A549 (cell line): ENCODE measurements around the gene IPP. TPM values are rescaled to one million over a fixed set of nuclear protein-coding genes. Genes with fewer than 3 reads are reported as not detected.

Experiments used
- ATAC-seq, 2 experiments: fragments of 200-7000 bp in 1 of 2; fragments of >200 bp in 1 of 2; cut with Nextera tagmentation in 1 of 2; cut with Tn5 transposase in 1 of 2; 3 replicates each; pipeline versions ENCODE4 v1.8.0 to v1.9.1; 2018 to 2020; ENCODE audit warnings: mild to moderate bottlenecking in 1 of 2, moderate library complexity in 1 of 2
- CTCF ChIA-PET: fragments of 300-600 bp; sonication (Branson Sonifier 250); formaldehyde crosslinking; extraction: SDS; loops from one replicate; lab custom pipeline; 2021; ENCODE audit warnings: antibody characterized with exemption, inconsistent platforms; lab: Yijun Ruan, JAX
- POLR2A ChIA-PET: fragments of 350-600 bp; formaldehyde crosslinking; extraction: SDS; loops from one replicate; lab custom pipeline; 2021; ENCODE audit warnings: antibody characterized with exemption, inconsistent platforms; lab: Yijun Ruan, JAX
- DNase-seq, 2 experiments: peaks; one replicate each; pipeline versions ENCODE4 v3.0.0 to v3.0.0-alpha.2; 2011 to 2016; ENCODE audit warnings: low read depth in 1 of 2, low spot score in 1 of 2
- FAIRE-seq: peaks from 2 replicates; lab custom pipeline; 2011; peaks lifted over from hg19 to GRCh38; lab: Jason Lieb, UNC
- H3K27ac ChIP-seq, 2 experiments: fragments of >200 bp; sonication (Bioruptor Twin); formaldehyde crosslinking; 3 replicates each; pipeline ENCODE4 v1.5.1; 2016 to 2017
- H3K4me1 ChIP-seq: fragments of >200 bp; sonication (Bioruptor Twin); formaldehyde crosslinking; 3 replicates; pipeline ENCODE4 v1.6.1; 2016
- H3K4me2 ChIP-seq: fragments of >200 bp; sonication (Bioruptor Twin); formaldehyde crosslinking; 3 replicates; pipeline ENCODE4 v1.6.1; 2016
- H3K4me3 ChIP-seq: fragments of >200 bp; sonication (Bioruptor Twin); formaldehyde crosslinking; 3 replicates; pipeline ENCODE4 v1.5.1; 2016
- H3K9me3 ChIP-seq: fragments of >200 bp; sonication (Bioruptor Twin); formaldehyde crosslinking; 3 replicates; pipeline ENCODE4 v1.6.1; 2016
- ATOH8 ChIP-seq: fragments of 250-450 bp; sonication (Bioruptor Pico); IDR thresholded peaks from 2 replicates; pipeline ENCODE4 v1.5.0; 2020; ENCODE audit warnings: low read depth, mild to moderate bottlenecking, moderate library complexity
- BCL3 ChIP-seq: fragments of >200 bp; sonication (Bioruptor Twin); formaldehyde crosslinking; IDR thresholded peaks from 3 replicates; pipeline ENCODE4 v1.6.1; 2016
- CBX2 ChIP-seq: fragments of 200-600 bp; sonication (generic); IDR thresholded peaks from 2 replicates; pipeline ENCODE4 v1.6.1; 2016; ENCODE audit warnings: low read depth, mild to moderate bottlenecking, borderline replicate concordance
- CBX8 ChIP-seq: fragments of 200-600 bp; sonication (generic); IDR thresholded peaks from 2 replicates; pipeline ENCODE4 v1.6.1; 2016
- CTCF ChIP-seq: fragments of >200 bp; sonication (Bioruptor Twin); formaldehyde crosslinking; IDR thresholded peaks from 3 replicates; pipeline ENCODE4 v1.5.1; 2016
- EHF ChIP-seq: fragments of 250-450 bp; sonication (Bioruptor Pico); IDR thresholded peaks from 2 replicates; pipeline ENCODE4 v1.5.0; 2020; ENCODE audit warnings: mild to moderate bottlenecking
- EHMT2 ChIP-seq: fragments of 200-600 bp; sonication (generic); IDR thresholded peaks from 2 replicates; pipeline ENCODE4 v1.6.1; 2016; ENCODE audit warnings: antibody characterized with exemption, low read depth, mild to moderate bottlenecking, moderate library complexity
- ELK1 ChIP-seq: fragments of 150-350 bp; IDR thresholded peaks from 2 replicates; pipeline ENCODE4 v1.6.1; 2014; ENCODE audit warnings: low read depth, mild to moderate bottlenecking, low read length
- EP300 ChIP-seq, 2 experiments: fragments of >200 bp; sonication (Bioruptor Twin); formaldehyde crosslinking; IDR thresholded peaks; 2 replicates in 1 of 2; 3 replicates in 1 of 2; pipeline ENCODE4 v1.6.1; 2016 to 2017
- ESRRA ChIP-seq: fragments of 150-350 bp; IDR thresholded peaks from 2 replicates; pipeline ENCODE4 v1.6.1; 2014; ENCODE audit warnings: mild to moderate bottlenecking, low read length, borderline replicate concordance
- FOXS1 ChIP-seq: fragments of 250-450 bp; sonication (Bioruptor Pico); IDR thresholded peaks from 2 replicates; pipeline ENCODE4 v1.5.0; 2020; ENCODE audit warnings: mild to moderate bottlenecking, moderate library complexity
- JUN ChIP-seq, 2 experiments: fragments of >200 bp; sonication (Bioruptor Twin); formaldehyde crosslinking; IDR thresholded peaks; 2 replicates in 1 of 2; 3 replicates in 1 of 2; pipeline ENCODE4 v1.6.1; 2016 to 2017
- KDM1A ChIP-seq: fragments of 200-600 bp; sonication (generic); IDR thresholded peaks from 2 replicates; pipeline ENCODE4 v1.6.1; 2016; ENCODE audit warnings: low read depth, mild to moderate bottlenecking
- MAFK ChIP-seq: fragments of 450-650 bp; IDR thresholded peaks from 2 replicates; pipeline ENCODE4 v1.6.1; 2014; ENCODE audit not compliant: partially characterized antibody
- MAX ChIP-seq: IDR thresholded peaks from 2 replicates; pipeline ENCODE4 v1.6.1; 2012
- MAZ ChIP-seq: fragments of 150-350 bp; IDR thresholded peaks from 2 replicates; pipeline ENCODE4 v1.6.1; 2014; ENCODE audit warnings: antibody characterized with exemption, low read depth, low read length, borderline replicate concordance
- MYC ChIP-seq: IDR thresholded peaks from 2 replicates; pipeline ENCODE4 v1.6.1; 2012; ENCODE audit warnings: mild to moderate bottlenecking, inconsistent platforms, low read length, improper control_type of control experiment, borderline replicate concordance
- NFE2L2 ChIP-seq: fragments of 150-350 bp; conservative IDR thresholded peaks from 2 replicates; pipeline ENCODE4 v1.6.1; 2014; ENCODE audit warnings: low read length
- NPAS2 ChIP-seq: fragments of 250-450 bp; sonication (Bioruptor Pico); IDR thresholded peaks from 2 replicates; pipeline ENCODE4 v1.8.0; 2022; ENCODE audit warnings: mild to moderate bottlenecking, moderate library complexity, borderline replicate concordance
- NR3C1 ChIP-seq: fragments of >200 bp; sonication (Bioruptor Twin); formaldehyde crosslinking; IDR thresholded peaks from 3 replicates; pipeline ENCODE4 v1.6.1; 2017
- PHF8 ChIP-seq: fragments of 200-600 bp; sonication (generic); IDR thresholded peaks from 2 replicates; pipeline ENCODE4 v1.6.1; 2016; ENCODE audit warnings: low read depth, mild to moderate bottlenecking, antibody characterized with exemption, moderate library complexity, borderline replicate concordance
- POLR2A ChIP-seq: IDR thresholded peaks from 2 replicates; pipeline ENCODE4 v1.6.1; 2012; ENCODE audit warnings: mild to moderate bottlenecking, low read length
- RAD21 ChIP-seq, 2 experiments: fragments of >200 bp in 1 of 2; sonication (Bioruptor Twin) in 1 of 2; formaldehyde crosslinking in 1 of 2; IDR thresholded peaks in 1 of 2; conservative IDR thresholded peaks in 1 of 2; 2 replicates in 1 of 2; 3 replicates in 1 of 2; pipeline ENCODE4 v1.6.1; 2012 to 2018; ENCODE audit warnings: inconsistent platforms in 1 of 2
- REST ChIP-seq: fragments of 200-600 bp; sonication (generic); IDR thresholded peaks from 2 replicates; pipeline ENCODE4 v1.6.1; 2016; ENCODE audit warnings: antibody characterized with exemption, mild to moderate bottlenecking, moderate library complexity
- RFX5 ChIP-seq: fragments of 450-650 bp; IDR thresholded peaks from 2 replicates; pipeline ENCODE4 v1.7.1; 2014; ENCODE audit warnings: antibody characterized with exemption, mild to moderate bottlenecking, moderate library complexity
- SREBF2 ChIP-seq: fragments of 450-650 bp; IDR thresholded peaks from 2 replicates; pipeline ENCODE4 v1.6.1; 2014; ENCODE audit warnings: mild to moderate bottlenecking, moderate library complexity
- USF2 ChIP-seq: fragments of 450-650 bp; IDR thresholded peaks from 2 replicates; pipeline ENCODE4 v1.6.1; 2014; ENCODE audit warnings: antibody characterized with exemption
- ZSCAN20 ChIP-seq: fragments of 250-450 bp; sonication (Bioruptor Pico); IDR thresholded peaks from 2 replicates; pipeline ENCODE4 v1.8.0; 2022; ENCODE audit warnings: mild to moderate bottlenecking, moderate library complexity
- WGBS: methylation state at CpG from one replicate; pipeline ENCODE4 v1.1.6; 2017; ENCODE audit errors: missing lambda C conversion rate; 5-methylcytosine and 5-hydroxymethylcytosine counted together
- polyA minus RNA-seq: library from RNA; depleted of rRNA, polyadenylated mRNA; stranded (reverse); fragments of >200 nt; gene quantifications from 2 replicates; pipeline ENCODE4 v1.2.3, GENCODE V29; 2011; rRNA and poly(A)+ RNA removed
- polyA plus RNA-seq, 4 experiments: library from polyadenylated mRNA; depleted of rRNA in 3 of 4; stranded (reverse); fragments of >200 nt; fragmentation: RNase III in 1 of 4; extraction: RNeasy Plus Mini Kit Qiagen cat#74134 plus additional on column Dnase treatment in 1 of 4; gene quantifications; 2 replicates in 3 of 4; 3 replicates in 1 of 4; pipeline ENCODE4 v1.2.3, GENCODE V29; 2011 to 2017

The IPP gene
- 9.7 and 11.9 TPM in 2 replicates for polyA plus RNA-seq (2011; rRNA removed)
- polyA plus RNA-seq (2012; cell fraction: cytosol; rRNA removed) = 1.5 TPM in 2 replicates
- 0.49 and 1.0 TPM in 2 replicates for polyA plus RNA-seq (2012; cell fraction: nucleus; rRNA removed)
- polyA plus RNA-seq (2017; fragmentation: RNase III; extraction: RNeasy Plus Mini Kit Qiagen cat#74134 plus additional on column Dnase treatment) = 5.7 to 7.6 TPM (median 7.3 TPM) in 3 replicates
- polyA minus RNA-seq = 5.3 and 6.8 TPM in 2 replicates

GRCh38 chr1:45750298-45751038 lies at the start of gene IPP:
Gene IPP (minus strand): TSS chr1:45750653. CDS start chr1:45746411, 4,242 bp downstream.
- peak; percentile 98 for ATAC-seq
- peak within 1 kb of the TSS; percentile 96 to 97 for H3K27ac ChIP-seq
- peak; percentile 94 to 95 for DNase-seq
- WGBS = 2% methylated on average over 12 of the region's 58 CpGs
- H3K4me1 ChIP-seq = peaks cover 6% of the 10 kb centered on the region; the same call in 2 of the 3 replicates
- TF ChIP-seq MAX = peak; percentile 75
- TF ChIP-seq CBX2 = no peak
- no peak for TF ChIP-seq RFX5
- TF ChIP-seq MYC = no peak
- TF ChIP-seq PHF8 = peak; percentile 72
- no peak for TF ChIP-seq SREBF2
- no peak; the same call in 2 of the 3 replicates for TF ChIP-seq CTCF
- TF ChIP-seq CBX8 = no peak
- peak; percentile 42 for TF ChIP-seq REST
- TF ChIP-seq NFE2L2 = no peak
- TF ChIP-seq MAZ = 0 out of 2 replicates have a peak, but pooled peaks have one; percentile 43
- no peak for TF ChIP-seq ZSCAN20 (CRISPR knock-in tag)
- TF ChIP-seq KDM1A = no peak
- TF ChIP-seq NPAS2 = no peak
- TF ChIP-seq MAFK = no peak
- peak; percentile 54 for TF ChIP-seq POLR2A
- no peak for TF ChIP-seq ESRRA
- TF ChIP-seq NR3C1 = no peak
- no peak for TF ChIP-seq FOXS1
- TF ChIP-seq EHF = no peak
- TF ChIP-seq BCL3 = peak; percentile 75
- peak; percentile 37 to 39; a peak in 3 of 5 replicates for TF ChIP-seq RAD21 (conservative IDR thresholded peaks at IDR 0.05 in 1 of 2, IDR thresholded peaks at IDR 0.05 in 1 of 2)
- TF ChIP-seq JUN (IDR thresholded peaks at IDR 0.05) = peak in 1 of 2 experiments; percentile 79; a peak in 3 of 5 replicates
- no peak for TF ChIP-seq EHMT2
- no peak for TF ChIP-seq USF2
- no peak for TF ChIP-seq EP300 (IDR thresholded peaks at IDR 0.05)
- no peak for TF ChIP-seq ELK1
- no peak for TF ChIP-seq ATOH8 (CRISPR knock-in tag)
- H3K4me3 ChIP-seq = peak within 1 kb of the TSS; percentile 85
- ChIA-PET POLR2A (interaction anchor here (0.6 to 1.2 kb wide), 3 partner anchors 16 to 279 kb away, joined by 3 to 6 read pairs (median 4); no protein-coding TSS in a partner anchor), CTCF (no interaction called here)
- FAIRE-seq = no peak
- no peaks in the 10 kb centered on the region for H3K9me3 ChIP-seq
- peak within 1 kb of the TSS; percentile 76 for H3K4me2 ChIP-seq
